ENCODE data around the gene SKP1.

Gene SKP1

GRCh38 chr5:134151723-134152122 lies 25.0 kb downstream of the SKP1 start:
- no peak overlapping the region for H2AK5ac ChIP-seq (ENCODE audit: low read length, severe bottlenecking)
- H3K18ac ChIP-seq (ENCODE audit: low read depth in 1 of 2, low read length in 2 of 2), result no peak overlapping the region
- H2BK120ac ChIP-seq (ENCODE audit: low read depth, low read length), result no peak overlapping the region
- WGBS, result 98% methylated on average over 3 of the region's 3 CpGs
- no peak overlapping the region for H2BK15ac ChIP-seq (ENCODE audit: low read depth, poor library complexity, severe bottlenecking)
- no peak overlapping the region for H3K9ac ChIP-seq (ENCODE audit: low read length)
- no peak overlapping the region for H3K27ac ChIP-seq (ENCODE audit: low read length, poor library complexity, severe bottlenecking)
- peaks cover 5% of the 10 kb centered on the region for H3K4me1 ChIP-seq (ENCODE audit: control insufficient read depth, insufficient read depth, low read depth, low read length)
- H2BK5ac ChIP-seq (ENCODE audit: low read depth, low read length, poor library complexity, severe bottlenecking), result no peak overlapping the region
- no peak overlapping the region for H2AFZ ChIP-seq (ENCODE audit: low read depth, low read length)
- no peak overlapping the region for H3K14ac ChIP-seq (ENCODE audit: low read length in 2 of 2)
- no peaks in the 10 kb centered on the region for H3K27me3 ChIP-seq (ENCODE audit: control insufficient read depth in 1 of 2, insufficient read depth in 1 of 2, low read length in 2 of 2)
- H4K8ac ChIP-seq (ENCODE audit: low read length), result no peak overlapping the region
- H3K4ac ChIP-seq (ENCODE audit: low read depth in 1 of 2, low read length in 2 of 2), result no peak overlapping the region
- H3K36me3 ChIP-seq (ENCODE audit: control insufficient read depth in 1 of 2, insufficient read depth in 2 of 2, low read depth in 1 of 2, low read length in 2 of 2), result peaks cover 24 to 90% of the 10 kb centered on the region in 2 experiments
- H3K4me3 ChIP-seq (ENCODE audit: insufficient read depth in 1 of 2, low read depth in 1 of 2, low read length in 2 of 2), result no peak overlapping the region
- peaks cover 23% of the 10 kb centered on the region for H3K79me1 ChIP-seq (replicated peaks; ENCODE audit: low read length, poor library complexity, severe bottlenecking)
- H3K4me2 ChIP-seq (ENCODE audit: low read length, poor library complexity, severe bottlenecking), result no peak overlapping the region
- no peak for DNase-seq
- H3K23ac ChIP-seq (ENCODE audit: low read length in 2 of 2), result no peak overlapping the region
- no peak overlapping the region for H4K91ac ChIP-seq (ENCODE audit: low read length)
- no peaks in the 10 kb centered on the region for H3K9me3 ChIP-seq (ENCODE audit: control insufficient read depth, low read length)
- no peak overlapping the region for H2BK12ac ChIP-seq (ENCODE audit: low read length in 2 of 2)

- Histone ChIP-seq H3K79me1 (replicated peaks; ENCODE audit: low read length, poor library complexity, severe bottlenecking) (peaks cover 38% of the 10 kb centered on the region), H3K4me3 (ENCODE audit: insufficient read depth in 1 of 2, low read depth in 1 of 2, low read length in 2 of 2) (no peak overlapping the region), H3K18ac (ENCODE audit: low read depth in 1 of 2, low read length in 2 of 2) (no peak overlapping the region), H2BK15ac (ENCODE audit: low read depth, poor library complexity, severe bottlenecking) (no peak overlapping the region), H3K4me1 (ENCODE audit: control insufficient read depth, insufficient read depth, low read depth, low read length) (peaks cover 5% of the 10 kb centered on the region), H4K91ac (ENCODE audit: low read length) (no peak overlapping the region), H3K4me2 (ENCODE audit: low read length, poor library complexity, severe bottlenecking) (no peak overlapping the region), H2BK5ac (ENCODE audit: low read depth, low read length, poor library complexity, severe bottlenecking) (no peak overlapping the region), H2AK5ac (ENCODE audit: low read length, severe bottlenecking) (no peak overlapping the region), H4K8ac (ENCODE audit: low read length) (no peak overlapping the region), H3K27ac (ENCODE audit: low read length, poor library complexity, severe bottlenecking) (no peak overlapping the region), H2BK120ac (ENCODE audit: low read depth, low read length) (no peak overlapping the region), H3K27me3 (ENCODE audit: control insufficient read depth in 1 of 2, insufficient read depth in 1 of 2, low read length in 2 of 2) (no peaks in the 10 kb centered on the region), H3K9me3 (ENCODE audit: control insufficient read depth, low read length) (no peaks in the 10 kb centered on the region), H2AFZ (ENCODE audit: low read depth, low read length) (no peak overlapping the region), H3K14ac (ENCODE audit: low read length in 2 of 2) (no peak overlapping the region), H3K23ac (ENCODE audit: low read length in 2 of 2) (no peak overlapping the region), H3K4ac (ENCODE audit: low read depth in 1 of 2, low read length in 2 of 2) (no peak overlapping the region), H3K9ac (ENCODE audit: low read length) (peak overlapping the region; percentile 16), H2BK12ac (ENCODE audit: low read length in 2 of 2) (no peak overlapping the region), H3K36me3 (ENCODE audit: control insufficient read depth in 1 of 2, insufficient read depth in 2 of 2, low read depth in 1 of 2, low read length in 2 of 2) (peaks cover 41 to 90% of the 10 kb centered on the region in 2 experiments)
- WGBS, result 91% methylated on average over 4 of the region's 4 CpGs
- no peak for DNase-seq
Observed at GRCh38 chr5:134149571-134150303, 27.0 kb downstream of the SKP1 start.

GRCh38 chr5:134148986-134149539 lies 27.7 kb downstream of the SKP1 start:
- no peak overlapping the region for H3K23ac ChIP-seq (ENCODE audit: low read length in 2 of 2)
- peaks cover 5% of the 10 kb centered on the region for H3K4me1 ChIP-seq (ENCODE audit: control insufficient read depth, insufficient read depth, low read depth, low read length)
- no peak overlapping the region for H3K9ac ChIP-seq (ENCODE audit: low read length)
- no peak overlapping the region for H3K4me2 ChIP-seq (ENCODE audit: low read length, poor library complexity, severe bottlenecking)
- H4K8ac ChIP-seq (ENCODE audit: low read length), result no peak overlapping the region
- DNase-seq, result no peak
- no peak overlapping the region for H4K91ac ChIP-seq (ENCODE audit: low read length)
- no peak overlapping the region for H2BK120ac ChIP-seq (ENCODE audit: low read depth, low read length)
- peaks cover 45% of the 10 kb centered on the region for H3K79me1 ChIP-seq (replicated peaks; ENCODE audit: low read length, poor library complexity, severe bottlenecking)
- H2BK5ac ChIP-seq (ENCODE audit: low read depth, low read length, poor library complexity, severe bottlenecking), result no peak overlapping the region
- no peak overlapping the region for H3K27ac ChIP-seq (ENCODE audit: low read length, poor library complexity, severe bottlenecking)
- H3K4me3 ChIP-seq (ENCODE audit: insufficient read depth in 1 of 2, low read depth in 1 of 2, low read length in 2 of 2), result no peak overlapping the region
- H2BK15ac ChIP-seq (ENCODE audit: low read depth, poor library complexity, severe bottlenecking), result no peak overlapping the region
- no peaks in the 10 kb centered on the region for H3K9me3 ChIP-seq (ENCODE audit: control insufficient read depth, low read length)
- peaks cover 48 to 93% of the 10 kb centered on the region in 2 experiments for H3K36me3 ChIP-seq (ENCODE audit: control insufficient read depth in 1 of 2, insufficient read depth in 2 of 2, low read depth in 1 of 2, low read length in 2 of 2)
- no peak overlapping the region for H3K14ac ChIP-seq (ENCODE audit: low read length in 2 of 2)
- H3K4ac ChIP-seq (ENCODE audit: low read depth in 1 of 2, low read length in 2 of 2), result no peak overlapping the region
- H2AK5ac ChIP-seq (ENCODE audit: low read length, severe bottlenecking), result no peak overlapping the region
- no peak overlapping the region for H3K18ac ChIP-seq (ENCODE audit: low read depth in 1 of 2, low read length in 2 of 2)
- no peaks in the 10 kb centered on the region for H3K27me3 ChIP-seq (ENCODE audit: control insufficient read depth in 1 of 2, insufficient read depth in 1 of 2, low read length in 2 of 2)
- H2BK12ac ChIP-seq (ENCODE audit: low read length in 2 of 2), result no peak overlapping the region
- WGBS, result 91% methylated on average over 6 of the region's 6 CpGs
- H2AFZ ChIP-seq (ENCODE audit: low read depth, low read length), result no peak overlapping the region

- WGBS, result 64% methylated on average over 2 of the region's 2 CpGs
Observed at GRCh38 chr5:134148316-134148715, 28.4 kb downstream of the SKP1 start.

More at GRCh38 chr5:134148316-134148715, 28.4 kb downstream of the SKP1 start:
- H3K4me1 ChIP-seq (ENCODE audit: control insufficient read depth, insufficient read depth, low read depth, low read length), result peaks cover 5% of the 10 kb centered on the region
- H4K8ac ChIP-seq (ENCODE audit: low read length), result no peak overlapping the region
- no peak overlapping the region for H2BK120ac ChIP-seq (ENCODE audit: low read depth, low read length)
- no peaks in the 10 kb centered on the region for H3K9me3 ChIP-seq (ENCODE audit: control insufficient read depth, low read length)
- no peak overlapping the region for H3K23ac ChIP-seq (ENCODE audit: low read length in 2 of 2)
- no peak overlapping the region for H2BK15ac ChIP-seq (ENCODE audit: low read depth, poor library complexity, severe bottlenecking)
- peaks cover 50% of the 10 kb centered on the region for H3K79me1 ChIP-seq (replicated peaks; ENCODE audit: low read length, poor library complexity, severe bottlenecking)
- no peak overlapping the region for H2AFZ ChIP-seq (ENCODE audit: low read depth, low read length)
- no peak overlapping the region for H3K9ac ChIP-seq (ENCODE audit: low read length)
- no peak overlapping the region for H2BK5ac ChIP-seq (ENCODE audit: low read depth, low read length, poor library complexity, severe bottlenecking)
- H2BK12ac ChIP-seq (ENCODE audit: low read length in 2 of 2), result no peak overlapping the region
- H3K4me2 ChIP-seq (ENCODE audit: low read length, poor library complexity, severe bottlenecking), result no peak overlapping the region
- H2AK5ac ChIP-seq (ENCODE audit: low read length, severe bottlenecking), result no peak overlapping the region
- H3K4ac ChIP-seq (ENCODE audit: low read depth in 1 of 2, low read length in 2 of 2), result no peak overlapping the region
- no peak for DNase-seq
- H3K18ac ChIP-seq (ENCODE audit: low read depth in 1 of 2, low read length in 2 of 2), result no peak overlapping the region
- H3K27me3 ChIP-seq (ENCODE audit: control insufficient read depth in 1 of 2, insufficient read depth in 1 of 2, low read length in 2 of 2), result no peaks in the 10 kb centered on the region
- no peak overlapping the region for H4K91ac ChIP-seq (ENCODE audit: low read length)
- no peak overlapping the region for H3K4me3 ChIP-seq (ENCODE audit: insufficient read depth in 1 of 2, low read depth in 1 of 2, low read length in 2 of 2)
- H3K27ac ChIP-seq (ENCODE audit: low read length, poor library complexity, severe bottlenecking), result no peak overlapping the region
- no peak overlapping the region for H3K14ac ChIP-seq (ENCODE audit: low read length in 2 of 2)
- peaks cover 54 to 93% of the 10 kb centered on the region in 2 experiments for H3K36me3 ChIP-seq (ENCODE audit: control insufficient read depth in 1 of 2, insufficient read depth in 2 of 2, low read depth in 1 of 2, low read length in 2 of 2)
